B cell (primary cell): ENCODE measurements around the gene TAB3. TPM values are rescaled to one million over a fixed set of nuclear protein-coding genes. Genes with fewer than 3 reads are reported as not detected.

ENCODE experiments used
- ATAC-seq: fragments of 200-7000 bp; cut with Tn5 transposase; one replicate; pipeline ENCODE4 v1.10.0; 2021; ENCODE audit warnings: low read depth, mild to moderate bottlenecking, moderate number of reproducible peaks, moderate library complexity
- CTCF ChIA-PET: fragments of 350-600 bp; sonication (Branson Sonifier 250); formaldehyde crosslinking; loops from one replicate; lab custom pipeline; 2021; ENCODE audit warnings: antibody characterized with exemption, inconsistent platforms; lab: Charles Lee
- POLR2A ChIA-PET: fragments of 350-600 bp; sonication (Branson Sonifier 250); formaldehyde crosslinking; loops from one replicate; lab custom pipeline; 2021; ENCODE audit warnings: antibody characterized with exemption; lab: Charles Lee
- DNase-seq: peaks from one replicate; pipeline ENCODE4 v3.0.0; 2013
- H2AFZ ChIP-seq: 2 replicates; pipeline ENCODE4 v1.6.1; 2012; ENCODE audit warnings: mild to moderate bottlenecking, low read depth, low read length; ENCODE audit not compliant: insufficient read depth, poor library complexity, severe bottlenecking
- H3K27ac ChIP-seq, 2 donors: 1 replicate in 1 of 2; 2 replicates in 1 of 2; pipeline ENCODE4 v1.5.1; 2012 to 2013; ENCODE audit warnings: low read length in 2 of 2, mild to moderate bottlenecking in 2 of 2, moderate library complexity in 1 of 2
- H3K27me3 ChIP-seq, 4 experiments: fragments of 200-600 bp in 1 of 4; sonication (generic) in 1 of 4; replicated peaks in 1 of 4; 1 replicate in 2 of 4; 2 replicates in 2 of 4; pipeline versions ENCODE4 v1.6.1 to v1.7.0; 2013 to 2016; ENCODE audit warnings: low read length in 3 of 4, mild to moderate bottlenecking in 2 of 4, mixed read lengths in 1 of 4, moderate library complexity in 1 of 4; ENCODE audit not compliant: insufficient read depth in 4 of 4, control insufficient read depth in 3 of 4; ENCODE audit errors: control extremely low read depth in 1 of 4
- H3K36me3 ChIP-seq, 2 experiments: replicated peaks in 1 of 2; 1 replicate in 1 of 2; 2 replicates in 1 of 2; pipeline versions ENCODE4 v1.6.1 to v1.7.1; 2013; ENCODE audit warnings: low read length in 1 of 2; ENCODE audit not compliant: insufficient read depth in 2 of 2, control insufficient read depth in 1 of 2; ENCODE audit errors: control extremely low read depth in 1 of 2, extremely low read depth in 1 of 2
- H3K4me1 ChIP-seq, 2 donors: fragments of 200-600 bp in 1 of 2; sonication (generic) in 1 of 2; 1 replicate in 1 of 2; 2 replicates in 1 of 2; pipeline versions ENCODE4 v1.5.1 to v1.6.1; 2013 to 2017; ENCODE audit warnings: low read length in 2 of 2; ENCODE audit not compliant: control insufficient read depth in 2 of 2, insufficient read depth in 2 of 2
- H3K4me2 ChIP-seq: replicated peaks from 2 replicates; pipeline ENCODE3; 2012; ENCODE audit warnings: mild to moderate bottlenecking, low read depth, low read length; ENCODE audit not compliant: poor library complexity, severe bottlenecking
- H3K4me3 ChIP-seq, 5 experiments: fragments of 200-600 bp in 1 of 5; sonication (generic) in 1 of 5; 1 replicate in 3 of 5; 2 replicates in 2 of 5; pipeline versions ENCODE4 v1.5.1 to v1.7.0; 2011 to 2016; ENCODE audit warnings: low read length in 4 of 5, mild to moderate bottlenecking in 4 of 5, low read depth in 2 of 5, control low read depth in 1 of 5, moderate library complexity in 1 of 5; ENCODE audit not compliant: insufficient read depth in 1 of 5; ENCODE audit errors: control extremely low read depth in 1 of 5, extremely low read depth in 1 of 5
- H3K79me2 ChIP-seq: fragments of 200-600 bp; sonication (generic); one replicate; pipeline ENCODE4 v1.6.0; 2016; ENCODE audit warnings: low read length; ENCODE audit not compliant: control insufficient read depth, insufficient read depth
- H3K9ac ChIP-seq: fragments of 200-600 bp; sonication (generic); 2 replicates; pipeline ENCODE4 v1.6.1; 2017; ENCODE audit warnings: mild to moderate bottlenecking, low read length, moderate library complexity
- H3K9me3 ChIP-seq, 3 donors: one replicate each; pipeline versions ENCODE4 v1.6.1 to v1.7.1; 2013; ENCODE audit warnings: low read length in 2 of 3; ENCODE audit not compliant: control insufficient read depth in 2 of 3, insufficient read depth in 1 of 3; ENCODE audit errors: control extremely low read depth in 1 of 3
- H4K20me1 ChIP-seq: 2 replicates; pipeline ENCODE4 v1.6.0; 2012; ENCODE audit warnings: mild to moderate bottlenecking, low read length; ENCODE audit not compliant: insufficient read depth, control insufficient read depth, poor library complexity, severe bottlenecking
- H3K27ac Mint-ChIP-seq: one replicate; pipeline ENCODE4 v1.8.0; 2021; ENCODE audit warnings: mixed read lengths
- H3K27me3 Mint-ChIP-seq: one replicate; pipeline ENCODE4 v1.8.0; 2021; ENCODE audit warnings: mixed read lengths
- H3K4me1 Mint-ChIP-seq: one replicate; pipeline ENCODE4 v1.8.0; 2021; ENCODE audit warnings: mixed read lengths
- H3K4me3 Mint-ChIP-seq: one replicate; pipeline ENCODE4 v1.8.0; 2021; ENCODE audit warnings: mixed read lengths
- H3K9me3 Mint-ChIP-seq: one replicate; pipeline ENCODE4 v1.8.0; 2022; ENCODE audit warnings: mixed read lengths; ENCODE audit not compliant: insufficient read depth
- CTCF ChIP-seq: fragments of 200-600 bp; IDR thresholded peaks from one replicate; pipeline ENCODE4 v1.8.0; 2022; ENCODE audit warnings: antibody characterized with exemption, mild to moderate bottlenecking
- EZH2 ChIP-seq: IDR thresholded peaks from 2 replicates; pipeline ENCODE4 v1.6.1; 2012; ENCODE audit warnings: borderline replicate concordance, low read depth, mild to moderate bottlenecking, moderate library complexity, low read length; ENCODE audit not compliant: insufficient read depth, poor library complexity, severe bottlenecking
- WGBS: methylation state at CpG from one replicate; pipeline ENCODE4 v1.1.5; 2013; ENCODE audit warnings: missing lambda C conversion rate; ENCODE audit not compliant: insufficient coverage; 5-methylcytosine and 5-hydroxymethylcytosine counted together
- intact Hi-C: fragments of 100-400 bp; cut with micrococcal nuclease; formaldehyde crosslinking; loops from one replicate; pipeline ENCODE4 v1.10.0; 2022
- polyA plus RNA-seq: library from polyadenylated mRNA; depleted of rRNA; stranded (reverse); fragments of >200 nt; gene quantifications from 2 replicates; pipeline ENCODE4 v1.2.3, GENCODE V29; 2012
- total RNA-seq, 2 donors: library from RNA; stranded (reverse); fragments of 120-200 nt in 1 of 2; gene quantifications; 1 replicate in 1 of 2; 2 replicates in 1 of 2; pipeline versions ENCODE4 v1.2.3 to v1.2.4, GENCODE V29; 2013 to 2022

TAB3 gene
- total and polyA plus RNA-seq, 2 donors (not counting 1 experiment from before 2014, with no cell fraction given) = 11.4 to 26.5 TPM

GRCh38 chrX:30887288-30887687 is 1.8 kb downstream of the TAB3 start:
- intact Hi-C loops = loop anchor here (5.0 to 10.0 kb wide), 3 partner anchors 72 to 338 kb away; partner anchors contain the start of gene TASL
- Mint-ChIP-seq H3K27ac (no peak overlapping the region), H3K4me3 (no peak overlapping the region), H3K9me3 (no peaks in the 10 kb centered on the region), H3K4me1 (peaks cover 44% of the 10 kb centered on the region), H3K27me3 (no peaks in the 10 kb centered on the region)
- Histone ChIP-seq H3K36me3 (no peaks in the 10 kb centered on the region), H3K4me1 (peaks cover 0 to 10% of the 10 kb centered on the region in 2 donors), H3K27ac (no peak overlapping the region), H3K79me2 (peaks cover 61% of the 10 kb centered on the region), H3K9ac (no peak overlapping the region), H3K27me3 (no peaks in the 10 kb centered on the region), H3K4me3 (no peak overlapping the region), H3K4me2 (peak overlapping the region; percentile 75), H3K9me3 (no peaks in the 10 kb centered on the region), H2AFZ (no peak overlapping the region), H4K20me1 (no peaks in the 10 kb centered on the region)
- WGBS = no CpG with 5 or more reads among the region's 5 CpGs
- POLR2A ChIA-PET = no interaction called here
- ATAC-seq (no peak), DNase-seq (no peak)
- TF ChIP-seq EZH2 (no peak), CTCF (no peak)
- CTCF ChIA-PET = no interaction called here

- H3K4me1 Mint-ChIP-seq = peaks cover 58% of the 10 kb centered on the region
- H3K9me3 Mint-ChIP-seq = no peaks in the 10 kb centered on the region
- H3K9me3 ChIP-seq = no peaks in the 10 kb centered on the region
- no peak overlapping the region for H3K27ac Mint-ChIP-seq
- POLR2A ChIA-PET = no interaction called here
- H3K27me3 Mint-ChIP-seq = no peaks in the 10 kb centered on the region
- no peak overlapping the region for H3K4me3 Mint-ChIP-seq
- peaks cover 61% of the 10 kb centered on the region for H3K79me2 ChIP-seq
- DNase-seq (no peak), ATAC-seq (no peak)
- no peak overlapping the region for H3K9ac ChIP-seq
- no CpG with 5 or more reads among the region's 2 CpGs for WGBS
- peaks cover 0 to 10% of the 10 kb centered on the region in 2 donors for H3K4me1 ChIP-seq
- H3K27me3 ChIP-seq = no peaks in the 10 kb centered on the region
- H4K20me1 ChIP-seq = no peaks in the 10 kb centered on the region
- intact Hi-C loops = loop anchor here (5.0 to 10.0 kb wide), 3 partner anchors 70 to 340 kb away; partner anchors contain the start of gene TASL
- no peak overlapping the region for H3K27ac ChIP-seq
- CTCF ChIA-PET = no interaction called here
- no peak overlapping the region for H2AFZ ChIP-seq
- no peak overlapping the region for H3K4me2 ChIP-seq
- no peak overlapping the region for H3K4me3 ChIP-seq
- no peak for TF ChIP-seq CTCF
- TF ChIP-seq EZH2 = no peak
- no peaks in the 10 kb centered on the region for H3K36me3 ChIP-seq
These were observed 3.9 kb downstream of the TAB3 start for GRCh38 chrX:30885136-30885535.
